Parietal lobe (tissue), 2 donors: ENCODE results near the gene B3GNT8. TPM values are rescaled to one million over a fixed set of nuclear protein-coding genes. Genes with fewer than 3 reads are reported as not detected.

Source experiments
- small RNA-seq: library from RNA; depleted of rRNA; stranded (forward); fragments of <200 nt; gene quantifications from one replicate; pipeline ENCODE3, GENCODE V24; 2014; ENCODE audit warnings: low replicate concordance
- total RNA-seq: library from RNA; depleted of rRNA; stranded (reverse); fragments of >200 nt; gene quantifications from one replicate; pipeline ENCODE4 v1.2.3, GENCODE V29; 2014

B3GNT8 gene, protein sequence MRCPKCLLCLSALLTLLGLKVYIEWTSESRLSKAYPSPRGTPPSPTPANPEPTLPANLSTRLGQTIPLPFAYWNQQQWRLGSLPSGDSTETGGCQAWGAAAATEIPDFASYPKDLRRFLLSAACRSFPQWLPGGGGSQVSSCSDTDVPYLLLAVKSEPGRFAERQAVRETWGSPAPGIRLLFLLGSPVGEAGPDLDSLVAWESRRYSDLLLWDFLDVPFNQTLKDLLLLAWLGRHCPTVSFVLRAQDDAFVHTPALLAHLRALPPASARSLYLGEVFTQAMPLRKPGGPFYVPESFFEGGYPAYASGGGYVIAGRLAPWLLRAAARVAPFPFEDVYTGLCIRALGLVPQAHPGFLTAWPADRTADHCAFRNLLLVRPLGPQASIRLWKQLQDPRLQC
- total RNA-seq, result not detected

GRCh38 chr19:41426952-41427646 lies at the start of gene B3GNT8:
B3GNT8 (minus strand) TSS chr19:41427374; CDS start chr19:41426778, 596 bp downstream.

DNA sequence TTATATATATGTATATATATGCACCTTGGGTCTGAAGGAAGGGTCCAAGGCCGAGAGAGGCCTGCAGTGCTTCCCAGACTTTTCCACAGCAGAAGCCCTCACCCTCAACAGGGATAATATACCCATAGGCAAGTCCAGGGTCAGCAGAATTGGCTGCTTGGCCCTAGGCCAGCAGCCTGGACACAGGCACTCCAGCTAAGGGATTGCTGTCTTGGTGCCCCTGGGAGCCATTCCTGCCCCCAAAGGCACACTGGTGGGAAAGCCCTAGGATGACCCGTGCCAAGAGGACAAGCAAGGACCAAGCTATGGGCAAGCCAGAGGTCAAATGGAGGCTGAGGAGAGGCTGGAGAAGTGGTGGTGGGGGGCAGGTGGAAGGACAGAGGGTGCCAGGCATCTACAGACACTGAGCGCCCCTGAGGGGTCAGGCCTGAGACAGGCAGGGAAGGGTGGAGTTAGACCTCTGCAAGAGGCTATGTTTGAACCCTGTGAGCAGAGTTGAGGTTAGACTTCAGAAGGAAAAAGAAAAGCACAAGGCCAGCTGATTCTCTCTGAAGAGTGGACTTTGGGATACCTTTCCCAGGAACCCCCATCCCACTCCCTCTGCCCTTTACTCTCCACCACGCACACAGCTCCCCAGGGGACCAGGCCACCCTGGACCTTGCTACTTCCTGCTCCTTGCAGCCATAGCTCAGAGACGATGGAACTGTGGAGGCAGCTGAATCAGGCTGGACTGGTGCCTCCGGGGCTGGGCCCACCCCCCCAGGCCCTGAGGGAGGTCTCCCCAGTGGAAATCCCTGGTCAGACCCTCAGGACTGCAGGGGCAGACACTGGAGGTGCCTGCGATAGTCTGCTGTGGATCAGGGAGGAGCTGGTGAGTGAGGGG lies 15.5 kb upstream of the B3GNT8 start, which contains the start of gene ERICH4:
Gene ERICH4 (plus strand): TSS at position 684 of the 883 bp plus-strand sequence. CDS start 14 bp downstream, at position 698.

GRCh38 chr19:41439441-41440222 lies 12.5 kb upstream of the B3GNT8 start, which contains the start of gene DMAC2:
DMAC2 (minus strand) TSS chr19:41439912; CDS start chr19:41439899, 13 bp downstream.

DNA sequence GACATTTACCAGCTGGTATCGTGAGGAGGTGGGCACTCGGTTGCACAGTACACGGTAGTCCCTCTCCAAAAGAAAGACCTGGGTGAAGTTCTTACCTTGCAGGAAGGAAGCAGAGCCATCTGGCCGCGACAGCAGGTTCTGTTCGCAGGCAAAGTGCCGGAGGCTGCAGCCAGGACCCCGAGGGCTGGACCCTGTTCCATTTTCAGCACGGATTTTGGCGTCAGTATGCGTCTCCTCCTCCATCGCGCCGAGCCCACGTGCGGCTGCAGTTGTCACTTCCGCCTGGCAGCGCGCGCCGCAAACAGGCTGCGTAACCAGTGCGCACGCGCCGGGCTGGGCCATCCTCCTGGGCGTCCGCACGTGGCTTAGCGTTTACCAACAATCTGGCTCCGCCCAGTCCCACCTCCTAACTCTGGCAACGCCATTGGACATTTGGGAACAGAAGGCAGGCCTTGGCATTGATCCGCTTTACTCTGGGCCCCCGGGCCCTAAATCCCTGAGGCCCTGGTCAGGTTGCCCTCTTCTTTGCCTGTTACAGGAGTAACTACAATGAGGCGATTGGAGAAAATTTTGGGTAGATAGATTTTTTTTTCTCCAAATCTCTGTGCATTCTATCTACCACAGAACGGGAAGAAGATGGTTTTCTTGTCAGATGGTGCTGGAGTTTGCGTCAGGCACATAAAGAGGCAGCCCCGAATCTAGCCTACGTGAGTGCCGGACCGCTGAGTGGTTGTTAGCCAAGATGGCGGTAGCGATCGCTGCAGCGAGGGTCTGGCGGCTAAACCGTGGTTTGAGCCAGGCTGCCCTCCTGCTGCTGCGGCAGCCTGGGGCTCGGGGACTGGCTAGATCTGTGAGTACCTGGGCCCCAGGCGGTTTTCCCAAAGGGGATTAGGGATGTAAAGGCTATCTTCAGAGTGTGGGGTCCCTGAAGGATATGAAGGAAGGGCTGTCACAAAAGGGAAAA lies 29.8 kb downstream of the B3GNT8 start, which contains the start of the genes BCKDHA and EXOSC5:
Gene BCKDHA (plus strand): TSS at position 733 of the 964 bp plus-strand sequence. CDS start 10 bp downstream, at position 743.
Gene EXOSC5 (minus strand): TSS at position 274 of the 964 bp plus-strand sequence. CDS start 31 bp downstream, at position 243.

DNA sequence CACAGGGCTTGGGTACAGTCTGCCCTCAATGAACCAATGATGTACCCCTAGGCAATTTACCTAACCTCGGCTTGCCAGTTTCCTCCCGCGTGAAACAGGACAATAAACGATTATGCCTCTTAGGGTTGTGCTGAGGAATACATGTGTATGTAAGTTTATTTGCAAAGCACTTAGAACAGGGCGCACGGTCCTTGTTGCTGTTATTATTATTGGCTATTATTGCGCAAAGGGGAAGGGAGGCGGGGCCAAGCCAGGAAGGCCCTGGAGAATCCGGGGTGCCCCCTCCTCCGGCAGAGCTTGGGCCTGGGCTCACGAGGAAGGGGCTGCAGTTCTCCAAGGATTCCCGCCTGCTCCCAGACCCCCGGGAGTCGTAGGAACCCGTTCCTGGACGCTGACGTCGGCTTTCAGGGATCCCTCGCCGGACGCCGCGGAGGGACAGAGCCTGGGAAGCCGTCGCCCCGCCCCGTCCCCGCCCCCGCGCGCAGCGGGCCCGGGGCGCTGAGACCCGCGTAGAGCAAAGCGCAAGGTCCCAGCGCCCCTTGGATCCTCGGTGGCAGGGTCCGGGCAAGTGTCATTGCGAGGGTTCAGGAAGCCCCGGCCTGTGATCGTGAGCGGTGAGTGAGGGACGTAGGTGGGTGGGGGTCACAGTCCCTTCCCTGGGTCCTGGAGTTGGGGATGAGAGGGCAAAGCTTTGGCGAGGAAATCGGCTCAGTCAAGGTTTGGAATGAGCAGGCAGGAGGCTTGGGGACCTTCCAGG lies 50.8 kb downstream of the B3GNT8 start, which contains the start of gene TMEM91:
Gene TMEM91 (plus strand): TSS at position 293 of the 757 bp plus-strand sequence. CDS start 1,777 bp downstream, outside the sequence.

Small RNAs within 50 kb of the gene (small RNA-seq; reads per million reads assigned to genes)
- not detected for gene RF00017

Other genes starting within 250 kb of the B3GNT8 start
- gene CYP2S1, start 234.2 kb downstream of the B3GNT8 start, total RNA-seq, result not detected
- gene AXL, start 208.2 kb downstream of the B3GNT8 start, total RNA-seq, result 7.5 TPM
- gene HNRNPUL1, start 163.0 kb downstream of the B3GNT8 start, total RNA-seq, result 128 TPM
- gene CCDC97, start 117.2 kb downstream of the B3GNT8 start, total RNA-seq, result 11.0 TPM
- gene TGFB1, start 73.5 kb downstream of the B3GNT8 start, total RNA-seq, result 1.6 TPM
- gene B9D2, start 63.2 kb downstream of the B3GNT8 start, total RNA-seq, result 4.7 TPM
- 9.7 TPM for gene TMEM91, start 50.8 kb downstream of the B3GNT8 start, total RNA-seq
- 16.3 TPM for gene EXOSC5, start 30.0 kb downstream of the B3GNT8 start, total RNA-seq
- gene BCKDHA, start 29.6 kb downstream of the B3GNT8 start, total RNA-seq, result 42.3 TPM
- 15.7 TPM for gene DMAC2, start 12.5 kb upstream of the B3GNT8 start, total RNA-seq
- gene ERICH4, start 15.8 kb upstream of the B3GNT8 start, total RNA-seq, result not detected
- 1.3 TPM for gene CEACAM21, start 148.8 kb upstream of the B3GNT8 start, total RNA-seq
- not detected for gene CEACAM4, start 199.7 kb upstream of the B3GNT8 start, total RNA-seq